ENCODE measurements around the gene ATP10A.

The ATP10A gene

GRCh38 chr15:25695875-25696760, 167.0 kb downstream of the ATP10A start:
- no peak overlapping the region for H2AFZ ChIP-seq (ENCODE audit: low read length, unreplicated experiment)

DNA sequence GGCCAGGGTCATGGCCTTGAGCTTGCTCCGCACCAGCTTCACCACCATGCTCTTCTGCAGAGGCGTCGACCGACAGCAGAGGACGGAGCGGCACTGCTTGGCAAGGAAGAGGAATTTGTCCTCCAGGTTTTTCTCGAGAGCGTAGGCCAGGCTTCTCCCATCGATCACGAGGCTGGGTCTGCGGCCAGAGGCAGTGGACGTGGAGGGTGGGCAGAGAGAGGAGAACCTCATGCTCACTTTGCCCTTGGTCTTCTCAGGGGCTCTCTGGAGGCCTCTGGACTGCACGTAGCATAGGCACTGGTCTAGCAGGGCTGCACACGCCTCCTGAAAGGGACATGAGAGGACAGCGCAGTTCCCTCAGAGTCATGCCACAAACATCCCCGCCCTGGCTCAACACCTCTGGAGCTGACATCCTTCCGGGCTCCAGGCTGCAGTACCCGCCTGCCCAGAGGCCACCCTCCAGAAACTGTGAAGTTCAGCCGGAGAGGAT, 168.3 kb downstream of the ATP10A start:
- H3K4me1 ChIP-seq (ENCODE audit: control insufficient read depth, insufficient read depth, low read length, unreplicated experiment) = peaks cover 18% of the 10 kb centered on the region
- no peaks in the 10 kb centered on the region for H3K36me3 ChIP-seq (ENCODE audit: insufficient read depth, low read length)
- no peaks in the 10 kb centered on the region for H3K27me3 ChIP-seq (ENCODE audit: insufficient read depth, low read length)
- no peak overlapping the region for H3K4me3 ChIP-seq (ENCODE audit: low read depth, low read length)
- no peaks in the 10 kb centered on the region for H3K79me2 ChIP-seq (ENCODE audit: control insufficient read depth, insufficient read depth, low read length, unreplicated experiment)
- no peak overlapping the region for H2AFZ ChIP-seq (ENCODE audit: low read length, unreplicated experiment)
- no peak overlapping the region for H3K27ac ChIP-seq (ENCODE audit: low read depth, low read length)

More at GRCh38 chr15:25695875-25696760, 167.0 kb downstream of the ATP10A start:
- H3K79me2 ChIP-seq (ENCODE audit: control insufficient read depth, insufficient read depth, low read length, unreplicated experiment) = no peaks in the 10 kb centered on the region
- H3K4me1 ChIP-seq (ENCODE audit: control insufficient read depth, insufficient read depth, low read length, unreplicated experiment) = peaks cover 8% of the 10 kb centered on the region
- H3K4me3 ChIP-seq (ENCODE audit: low read depth, low read length) = no peak overlapping the region
- H3K27me3 ChIP-seq (ENCODE audit: insufficient read depth, low read length) = no peaks in the 10 kb centered on the region
- H3K36me3 ChIP-seq (ENCODE audit: insufficient read depth, low read length) = no peaks in the 10 kb centered on the region; the same call in 1 of the 2 replicates
- H3K27ac ChIP-seq (ENCODE audit: low read depth, low read length) = no peak overlapping the region

GRCh38 chr15:25694239-25694584, 168.9 kb downstream of the ATP10A start:
- Histone ChIP-seq H3K4me3 (ENCODE audit: low read depth, low read length) (no peak overlapping the region), H3K27me3 (ENCODE audit: insufficient read depth, low read length) (no peaks in the 10 kb centered on the region), H3K27ac (ENCODE audit: low read depth, low read length) (no peak overlapping the region), H2AFZ (ENCODE audit: low read length, unreplicated experiment) (no peak overlapping the region), H3K36me3 (ENCODE audit: insufficient read depth, low read length) (no peaks in the 10 kb centered on the region), H3K4me1 (ENCODE audit: control insufficient read depth, insufficient read depth, low read length, unreplicated experiment) (peaks cover 18% of the 10 kb centered on the region), H3K79me2 (ENCODE audit: control insufficient read depth, insufficient read depth, low read length, unreplicated experiment) (no peaks in the 10 kb centered on the region)

GRCh38 chr15:25693321-25694238, 169.5 kb downstream of the ATP10A start:
- peaks cover 18% of the 10 kb centered on the region for H3K4me1 ChIP-seq (ENCODE audit: control insufficient read depth, insufficient read depth, low read length, unreplicated experiment)
- H3K79me2 ChIP-seq (ENCODE audit: control insufficient read depth, insufficient read depth, low read length, unreplicated experiment) = no peaks in the 10 kb centered on the region
- H3K36me3 ChIP-seq (ENCODE audit: insufficient read depth, low read length) = no peaks in the 10 kb centered on the region
- no peak overlapping the region for H2AFZ ChIP-seq (ENCODE audit: low read length, unreplicated experiment)
- no peak overlapping the region for H3K4me3 ChIP-seq (ENCODE audit: low read depth, low read length)
- H3K27me3 ChIP-seq (ENCODE audit: insufficient read depth, low read length) = no peaks in the 10 kb centered on the region
- H3K27ac ChIP-seq (ENCODE audit: low read depth, low read length) = no peak overlapping the region

DNA sequence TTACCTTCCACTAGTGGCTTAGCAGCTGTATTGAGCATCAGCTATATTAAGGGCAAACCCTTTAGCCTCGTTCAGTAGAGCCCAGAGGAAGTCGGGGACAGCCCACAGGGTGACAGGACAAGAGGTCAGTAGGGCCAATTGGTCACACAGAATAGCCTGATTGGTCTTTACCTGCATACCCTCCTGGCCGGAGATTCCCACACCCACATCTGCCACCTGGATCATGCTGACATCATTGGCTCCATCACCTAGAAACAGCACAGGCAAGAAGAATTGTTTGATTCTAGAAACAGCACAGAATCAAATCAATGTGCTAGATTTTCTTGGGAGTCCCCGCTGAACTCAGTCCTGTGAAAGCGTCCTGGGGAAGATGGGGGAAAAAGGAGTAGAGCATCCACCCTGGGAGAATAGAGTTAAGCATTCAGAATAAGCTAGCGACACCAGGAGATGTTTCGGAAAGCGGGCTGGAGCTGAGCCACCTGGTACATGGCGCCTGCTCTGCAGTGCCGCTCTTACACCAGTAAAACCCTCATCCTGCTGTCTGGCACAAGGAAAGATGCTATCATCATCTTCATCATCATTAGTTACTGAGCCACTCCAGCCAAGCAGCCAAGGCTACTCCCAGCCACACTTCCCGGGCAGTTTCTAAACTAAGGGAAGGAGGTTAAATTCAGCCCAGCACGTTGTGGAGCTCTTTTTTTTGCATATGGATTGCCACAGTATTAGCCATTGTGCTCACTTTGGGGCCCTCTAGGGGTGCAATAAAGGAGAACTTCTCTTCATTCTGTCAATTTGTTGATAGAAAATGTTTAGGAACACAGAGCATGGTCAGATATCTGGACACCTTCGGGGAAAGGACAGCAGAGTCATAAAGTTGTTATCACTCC, 171.3 kb downstream of the ATP10A start:
- Histone ChIP-seq H3K4me1 (ENCODE audit: control insufficient read depth, insufficient read depth, low read length, unreplicated experiment) (peaks cover 18% of the 10 kb centered on the region), H3K27me3 (ENCODE audit: insufficient read depth, low read length) (no peaks in the 10 kb centered on the region), H3K36me3 (ENCODE audit: insufficient read depth, low read length) (no peaks in the 10 kb centered on the region), H3K79me2 (ENCODE audit: control insufficient read depth, insufficient read depth, low read length, unreplicated experiment) (no peaks in the 10 kb centered on the region), H3K4me3 (ENCODE audit: low read depth, low read length) (peak overlapping the region; percentile 18; the same call in 1 of the 2 replicates), H3K27ac (ENCODE audit: low read depth, low read length) (peak overlapping the region; percentile 69), H2AFZ (ENCODE audit: low read length, unreplicated experiment) (no peak overlapping the region)

DNA sequence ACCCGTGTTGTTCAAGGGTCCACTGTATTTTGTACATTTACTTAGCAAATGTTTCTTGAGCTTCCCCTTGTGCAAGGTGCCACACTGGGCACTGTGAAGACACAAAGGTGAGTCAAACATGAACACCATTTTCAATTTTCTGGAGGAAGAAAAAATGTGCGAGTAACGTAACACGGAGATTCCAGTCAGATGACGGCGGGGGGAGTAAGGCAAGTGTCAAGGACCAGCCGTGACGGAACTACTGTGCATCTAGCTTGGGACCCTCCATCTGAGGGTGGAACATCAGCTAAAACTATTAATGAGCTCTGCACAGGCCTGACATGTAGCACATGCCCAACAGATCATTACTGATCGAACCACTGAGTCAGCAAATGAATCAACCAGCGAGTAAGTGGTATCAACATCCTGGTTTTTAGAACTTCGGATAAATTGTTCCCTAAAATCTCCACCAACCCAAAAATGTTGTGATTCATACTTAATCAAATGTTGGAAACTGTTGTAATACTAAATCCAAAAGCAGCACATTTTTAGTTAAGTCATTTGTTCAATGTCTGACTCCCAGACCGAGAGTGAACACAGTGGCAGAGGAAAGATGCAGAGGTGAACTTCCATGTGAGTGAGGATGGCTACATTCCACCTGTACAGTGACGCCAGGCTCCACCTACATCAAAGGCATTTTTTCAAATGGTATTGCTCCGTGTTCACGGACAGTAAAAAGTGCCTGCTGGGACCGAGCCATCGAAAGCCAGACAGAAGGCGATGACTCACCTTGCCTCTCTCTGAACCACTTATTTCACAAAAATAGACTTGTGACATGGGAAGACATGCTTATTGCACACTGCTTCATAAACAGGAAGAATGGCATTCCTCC, 172.2 kb downstream of the ATP10A start:
- Histone ChIP-seq H3K4me3 (ENCODE audit: low read depth, low read length) (peak overlapping the region; percentile 48), H3K79me2 (ENCODE audit: control insufficient read depth, insufficient read depth, low read length, unreplicated experiment) (no peaks in the 10 kb centered on the region), H2AFZ (ENCODE audit: low read length, unreplicated experiment) (no peak overlapping the region), H3K36me3 (ENCODE audit: insufficient read depth, low read length) (no peaks in the 10 kb centered on the region), H3K27me3 (ENCODE audit: insufficient read depth, low read length) (no peaks in the 10 kb centered on the region), H3K27ac (ENCODE audit: low read depth, low read length) (peak overlapping the region; percentile 69), H3K4me1 (ENCODE audit: control insufficient read depth, insufficient read depth, low read length, unreplicated experiment) (peaks cover 18% of the 10 kb centered on the region)

- H2AFZ ChIP-seq (ENCODE audit: low read length, unreplicated experiment) = no peak overlapping the region
- H3K4me3 ChIP-seq (ENCODE audit: low read depth, low read length) = no peak overlapping the region
- H3K79me2 ChIP-seq (ENCODE audit: control insufficient read depth, insufficient read depth, low read length, unreplicated experiment) = no peaks in the 10 kb centered on the region
- no peaks in the 10 kb centered on the region for H3K27me3 ChIP-seq (ENCODE audit: insufficient read depth, low read length)
- H3K4me1 ChIP-seq (ENCODE audit: control insufficient read depth, insufficient read depth, low read length, unreplicated experiment) = peaks cover 28% of the 10 kb centered on the region
- no peaks in the 10 kb centered on the region for H3K36me3 ChIP-seq (ENCODE audit: insufficient read depth, low read length)
- H3K27ac ChIP-seq (ENCODE audit: low read depth, low read length) = no peak overlapping the region
Observed at GRCh38 chr15:25689592-25689991, 173.5 kb downstream of the ATP10A start.

- no peak overlapping the region for H3K4me3 ChIP-seq (ENCODE audit: low read depth, low read length)
- no peaks in the 10 kb centered on the region for H3K79me2 ChIP-seq (ENCODE audit: control insufficient read depth, insufficient read depth, low read length, unreplicated experiment)
- peaks cover 8% of the 10 kb centered on the region; the same call in 1 of the 2 replicates for H3K36me3 ChIP-seq (ENCODE audit: insufficient read depth, low read length)
- peaks cover 35% of the 10 kb centered on the region for H3K4me1 ChIP-seq (ENCODE audit: control insufficient read depth, insufficient read depth, low read length, unreplicated experiment)
- H2AFZ ChIP-seq (ENCODE audit: low read length, unreplicated experiment) = no peak overlapping the region
- no peaks in the 10 kb centered on the region for H3K27me3 ChIP-seq (ENCODE audit: insufficient read depth, low read length)
- H3K27ac ChIP-seq (ENCODE audit: low read depth, low read length) = no peak overlapping the region
Observed at GRCh38 chr15:25688166-25688565, 175.0 kb downstream of the ATP10A start.

- no peak overlapping the region for H3K4me3 ChIP-seq (ENCODE audit: low read depth, low read length)
- peaks cover 8% of the 10 kb centered on the region; the same call in 1 of the 2 replicates for H3K36me3 ChIP-seq (ENCODE audit: insufficient read depth, low read length)
- peaks cover 35% of the 10 kb centered on the region for H3K4me1 ChIP-seq (ENCODE audit: control insufficient read depth, insufficient read depth, low read length, unreplicated experiment)
- no peak overlapping the region for H3K27ac ChIP-seq (ENCODE audit: low read depth, low read length)
- no peaks in the 10 kb centered on the region for H3K27me3 ChIP-seq (ENCODE audit: insufficient read depth, low read length)
- H3K79me2 ChIP-seq (ENCODE audit: control insufficient read depth, insufficient read depth, low read length, unreplicated experiment) = no peaks in the 10 kb centered on the region
- no peak overlapping the region for H2AFZ ChIP-seq (ENCODE audit: low read length, unreplicated experiment)
Observed at GRCh38 chr15:25687689-25688088, 175.4 kb downstream of the ATP10A start.
